Ishikawa (cell line): Measurements from ENCODE around the gene PID1.

Source experiments
- CEBPB ChIP-seq: IDR thresholded peaks from 2 replicates; pipeline ENCODE4 v1.6.1; 2012
- CREB1 ChIP-seq: IDR thresholded peaks from 2 replicates; pipeline ENCODE4 v1.6.1; 2012; ENCODE audit warnings: low read depth
- EGR1 ChIP-seq: IDR thresholded peaks from 2 replicates; pipeline ENCODE4 v1.6.1; 2012
- EP300 ChIP-seq: IDR thresholded peaks from 2 replicates; pipeline ENCODE4 v1.6.1; 2012; ENCODE audit warnings: borderline replicate concordance
- FOXM1 ChIP-seq: IDR thresholded peaks from 2 replicates; pipeline ENCODE4 v1.6.1; 2012; ENCODE audit warnings: low read depth, borderline replicate concordance
- NFIC ChIP-seq: IDR thresholded peaks from 2 replicates; pipeline ENCODE4 v1.6.1; 2012
- RAD21 ChIP-seq: IDR thresholded peaks from 2 replicates; pipeline ENCODE4 v1.6.1; 2012; ENCODE audit warnings: low read depth
- TAF1 ChIP-seq: IDR thresholded peaks from 2 replicates; pipeline ENCODE4 v1.6.1; 2012; ENCODE audit warnings: low read depth, mild to moderate bottlenecking
- TCF12 ChIP-seq: IDR thresholded peaks from 2 replicates; pipeline ENCODE4 v1.6.1; 2012; ENCODE audit warnings: low read depth
- TEAD4 ChIP-seq: IDR thresholded peaks from 2 replicates; pipeline ENCODE4 v1.6.1; 2012
- YY1 ChIP-seq: IDR thresholded peaks from 2 replicates; pipeline ENCODE4 v1.6.1; 2012; ENCODE audit warnings: low read depth
- ZBTB7A ChIP-seq: IDR thresholded peaks from 2 replicates; pipeline ENCODE4 v1.6.1; 2012; ENCODE audit warnings: low read depth
- TF ChIP-seq, protein P1 (sequence below): IDR thresholded peaks from 2 replicates; pipeline ENCODE4 v1.6.1; 2012
- TF ChIP-seq, protein P2 (sequence below): IDR thresholded peaks from 2 replicates; pipeline ENCODE4 v1.6.1; 2012; ENCODE audit warnings: low read depth, mild to moderate bottlenecking
- TF ChIP-seq, protein P3 (sequence below): IDR thresholded peaks from 2 replicates; pipeline ENCODE4 v1.6.1; 2012

PID1 gene

DNA sequence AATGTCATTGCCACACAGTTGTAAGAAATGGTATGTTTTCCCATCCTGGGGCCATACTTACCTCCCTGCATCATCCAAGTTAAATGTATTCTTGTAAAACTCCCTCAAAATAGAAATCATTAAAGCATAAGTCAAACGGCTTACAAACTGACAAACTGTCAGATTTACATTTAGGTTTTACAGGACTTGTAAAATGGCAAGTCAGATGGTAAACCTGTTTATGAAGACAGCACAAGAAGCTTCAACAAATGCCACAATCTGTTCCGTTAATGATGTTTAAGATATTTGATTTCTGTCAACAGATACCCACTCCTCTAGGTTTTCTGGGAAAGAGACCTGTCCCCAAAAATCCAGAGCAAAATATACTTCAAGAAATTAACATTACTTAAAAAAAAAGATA is 197.2 kb downstream of the PID1 start:
- no peak for TF ChIP-seq TEAD4

DNA sequence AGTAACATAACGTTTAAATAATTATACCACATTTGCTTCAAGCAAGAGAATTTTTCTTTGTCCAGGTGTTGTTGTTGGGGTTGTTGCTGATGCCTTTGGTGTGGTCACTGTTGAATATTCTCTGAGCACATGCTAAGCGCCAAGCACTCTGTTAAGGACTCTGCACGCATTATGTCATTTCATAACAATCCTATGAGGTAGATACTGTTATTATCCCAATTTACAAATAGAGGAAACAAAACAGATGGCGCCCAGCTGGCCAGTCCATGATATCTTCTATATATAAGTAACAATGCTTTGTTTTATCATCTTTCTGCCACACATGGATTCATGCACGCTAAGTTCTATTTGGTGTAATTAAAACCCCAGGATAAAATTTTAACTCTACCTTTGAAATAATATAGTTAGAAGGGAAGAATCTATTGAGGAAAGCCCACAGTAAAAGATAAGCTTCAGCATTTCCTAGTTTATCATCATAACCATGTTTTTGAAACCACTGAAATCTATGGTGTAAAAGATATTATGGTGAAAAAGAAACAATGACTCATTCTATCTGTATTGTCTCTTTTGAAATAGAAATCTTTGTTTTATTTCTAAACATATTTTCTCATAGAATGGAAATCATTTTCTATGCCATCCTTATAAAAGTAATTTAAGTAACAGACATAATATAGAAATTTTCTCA is 199.7 kb downstream of the PID1 start:
- TF ChIP-seq EP300 (no peak), TAF1 (no peak), RAD21 (no peak), CREB1 (no peak), FOXM1 (no peak), ZBTB7A (no peak), YY1 (no peak), TEAD4 (no peak), CEBPB (no peak), TCF12 (no peak), EGR1 (no peak), NFIC (no peak)
- TF ChIP-seq, protein P1, sequence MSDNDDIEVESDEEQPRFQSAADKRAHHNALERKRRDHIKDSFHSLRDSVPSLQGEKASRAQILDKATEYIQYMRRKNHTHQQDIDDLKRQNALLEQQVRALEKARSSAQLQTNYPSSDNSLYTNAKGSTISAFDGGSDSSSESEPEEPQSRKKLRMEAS, result no peak
- TF ChIP-seq, protein P2, sequence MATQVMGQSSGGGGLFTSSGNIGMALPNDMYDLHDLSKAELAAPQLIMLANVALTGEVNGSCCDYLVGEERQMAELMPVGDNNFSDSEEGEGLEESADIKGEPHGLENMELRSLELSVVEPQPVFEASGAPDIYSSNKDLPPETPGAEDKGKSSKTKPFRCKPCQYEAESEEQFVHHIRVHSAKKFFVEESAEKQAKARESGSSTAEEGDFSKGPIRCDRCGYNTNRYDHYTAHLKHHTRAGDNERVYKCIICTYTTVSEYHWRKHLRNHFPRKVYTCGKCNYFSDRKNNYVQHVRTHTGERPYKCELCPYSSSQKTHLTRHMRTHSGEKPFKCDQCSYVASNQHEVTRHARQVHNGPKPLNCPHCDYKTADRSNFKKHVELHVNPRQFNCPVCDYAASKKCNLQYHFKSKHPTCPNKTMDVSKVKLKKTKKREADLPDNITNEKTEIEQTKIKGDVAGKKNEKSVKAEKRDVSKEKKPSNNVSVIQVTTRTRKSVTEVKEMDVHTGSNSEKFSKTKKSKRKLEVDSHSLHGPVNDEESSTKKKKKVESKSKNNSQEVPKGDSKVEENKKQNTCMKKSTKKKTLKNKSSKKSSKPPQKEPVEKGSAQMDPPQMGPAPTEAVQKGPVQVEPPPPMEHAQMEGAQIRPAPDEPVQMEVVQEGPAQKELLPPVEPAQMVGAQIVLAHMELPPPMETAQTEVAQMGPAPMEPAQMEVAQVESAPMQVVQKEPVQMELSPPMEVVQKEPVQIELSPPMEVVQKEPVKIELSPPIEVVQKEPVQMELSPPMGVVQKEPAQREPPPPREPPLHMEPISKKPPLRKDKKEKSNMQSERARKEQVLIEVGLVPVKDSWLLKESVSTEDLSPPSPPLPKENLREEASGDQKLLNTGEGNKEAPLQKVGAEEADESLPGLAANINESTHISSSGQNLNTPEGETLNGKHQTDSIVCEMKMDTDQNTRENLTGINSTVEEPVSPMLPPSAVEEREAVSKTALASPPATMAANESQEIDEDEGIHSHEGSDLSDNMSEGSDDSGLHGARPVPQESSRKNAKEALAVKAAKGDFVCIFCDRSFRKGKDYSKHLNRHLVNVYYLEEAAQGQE, result no peak
- TF ChIP-seq, protein P3, sequence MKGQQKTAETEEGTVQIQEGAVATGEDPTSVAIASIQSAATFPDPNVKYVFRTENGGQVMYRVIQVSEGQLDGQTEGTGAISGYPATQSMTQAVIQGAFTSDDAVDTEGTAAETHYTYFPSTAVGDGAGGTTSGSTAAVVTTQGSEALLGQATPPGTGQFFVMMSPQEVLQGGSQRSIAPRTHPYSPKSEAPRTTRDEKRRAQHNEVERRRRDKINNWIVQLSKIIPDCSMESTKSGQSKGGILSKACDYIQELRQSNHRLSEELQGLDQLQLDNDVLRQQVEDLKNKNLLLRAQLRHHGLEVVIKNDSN, result no peak

DNA sequence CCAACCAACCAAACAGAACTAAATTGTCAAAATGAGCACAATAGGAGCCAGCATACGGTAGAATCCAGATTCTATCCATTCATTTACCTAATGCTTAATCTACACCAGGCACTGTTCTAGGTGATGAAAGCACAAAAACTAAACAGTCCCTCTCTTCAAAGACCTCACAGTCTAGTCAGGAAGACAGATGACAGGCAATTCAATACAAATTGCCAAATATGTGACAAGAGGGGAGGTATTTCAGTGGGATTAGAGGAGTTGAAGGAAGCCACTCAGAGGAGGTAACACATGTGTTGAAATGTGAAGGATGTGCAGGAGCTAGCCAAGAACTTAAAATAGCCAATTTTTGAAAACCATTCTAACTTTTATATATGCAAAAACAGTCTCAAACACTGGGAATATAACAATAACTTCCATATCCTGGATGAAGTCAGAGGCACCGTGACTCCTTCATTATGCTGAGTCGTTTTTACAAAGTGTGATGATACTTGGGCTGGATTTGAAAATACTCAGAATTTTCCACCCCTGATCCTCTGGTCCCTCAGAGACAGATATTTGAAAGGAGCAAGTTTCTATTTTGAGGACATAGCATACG is 204.9 kb downstream of the PID1 start:
- TF ChIP-seq, protein P2, result no peak
- no peak for TF ChIP-seq ZBTB7A
- TF ChIP-seq, protein P1, result no peak

DNA sequence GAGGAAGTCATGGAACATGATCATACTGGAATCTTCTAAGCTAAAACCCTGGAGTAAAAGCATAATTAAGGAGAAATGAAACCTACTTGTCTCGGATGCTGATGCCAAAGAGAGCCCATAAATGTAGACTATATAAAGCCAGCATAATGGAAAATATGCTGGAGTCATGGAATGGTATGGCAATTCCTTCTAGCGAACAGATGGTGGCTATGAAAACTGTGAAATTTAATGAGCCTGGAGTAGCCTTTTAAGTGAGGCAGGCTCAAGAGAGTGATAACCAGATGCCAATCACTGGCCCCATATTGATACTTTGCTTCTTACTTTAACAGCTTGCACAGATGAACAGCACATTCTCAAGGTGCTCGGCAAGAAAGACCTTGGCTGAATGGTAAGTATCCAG is 206.3 kb downstream of the PID1 start:
- TF ChIP-seq YY1 (no peak), TCF12 (no peak), ZBTB7A (no peak), EGR1 (no peak)

DNA sequence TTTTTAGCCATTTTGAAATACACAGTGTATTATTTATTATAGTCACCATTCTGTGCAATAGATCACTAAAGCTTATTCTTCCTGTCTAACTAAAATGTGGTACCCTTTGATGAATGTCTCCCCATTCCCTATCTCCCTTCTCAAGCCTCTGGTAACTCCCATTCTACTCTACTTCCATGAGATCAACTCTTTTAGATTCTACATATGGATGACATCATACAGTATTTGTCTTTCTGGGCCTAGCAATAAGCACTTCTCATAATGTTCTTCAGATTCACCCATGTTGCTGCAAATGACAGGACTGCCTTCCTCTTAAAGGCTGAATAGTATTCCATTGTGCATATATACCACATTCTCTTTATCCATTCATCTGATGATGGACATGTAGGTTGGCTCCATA is 210.9 kb downstream of the PID1 start:
- no peak for TF ChIP-seq FOXM1
- TF ChIP-seq EGR1, result no peak
- TF ChIP-seq RAD21, result no peak
- TF ChIP-seq TAF1, result no peak
- TF ChIP-seq, protein P3, result no peak
- TF ChIP-seq CEBPB, result no peak
- TF ChIP-seq, protein P2, result no peak
- TF ChIP-seq, protein P1, result no peak
- no peak for TF ChIP-seq TCF12
- no peak for TF ChIP-seq TEAD4
- no peak for TF ChIP-seq NFIC
- TF ChIP-seq CREB1, result no peak
- no peak for TF ChIP-seq YY1
- no peak for TF ChIP-seq ZBTB7A
- TF ChIP-seq EP300, result no peak
